Measurements from ENCODE around the gene ATP10A. TPM values are rescaled to one million over a fixed set of nuclear protein-coding genes. Genes with fewer than 3 reads are reported as not detected.

ATP10A gene
- total RNA-seq, 3 donors from 2014 or later, result 2.4 to 4.5 (median 2.7) TPM

GRCh38 chr15:25738171-25738965 is 124.8 kb downstream of the ATP10A start:
- ATAC-seq (no peak), DNase-seq (no peak)
- peaks cover 5% of the 10 kb centered on the region for H3K9me3 ChIP-seq
- no peak for TF ChIP-seq CTCF (IDR thresholded peaks at IDR 0.05)
- no peaks in the 10 kb centered on the region for H3K4me1 ChIP-seq (ENCODE audit: low read depth)
- H3K36me3 ChIP-seq (ENCODE audit: low read depth), result no peaks in the 10 kb centered on the region
- intact Hi-C loops (cut with DNase I, micrococcal nuclease), result no loop called here
- no peak overlapping the region for H3K4me3 ChIP-seq

- ATAC-seq (no peak), DNase-seq (no peak)
- intact Hi-C loops (cut with DNase I, micrococcal nuclease), result no loop called here
- Histone ChIP-seq H3K4me3 (no peak overlapping the region), H3K9me3 (peaks cover 5% of the 10 kb centered on the region), H3K36me3 (ENCODE audit: low read depth) (no peaks in the 10 kb centered on the region), H3K4me1 (ENCODE audit: low read depth) (no peaks in the 10 kb centered on the region)
- TF ChIP-seq CTCF (IDR thresholded peaks at IDR 0.05), result no peak
These were observed 125.9 kb downstream of the ATP10A start for GRCh38 chr15:25737218-25737643.

- DNase-seq (no peak), ATAC-seq (no peak)
- intact Hi-C loops (cut with DNase I, micrococcal nuclease), result no loop called here
- Histone ChIP-seq H3K9me3 (peaks cover 2% of the 10 kb centered on the region), H3K36me3 (ENCODE audit: low read depth) (no peaks in the 10 kb centered on the region), H3K4me3 (no peak overlapping the region), H3K4me1 (ENCODE audit: low read depth) (no peaks in the 10 kb centered on the region)
- no peak for TF ChIP-seq CTCF (IDR thresholded peaks at IDR 0.05)
These were observed 126.7 kb downstream of the ATP10A start for GRCh38 chr15:25736461-25736860.

GRCh38 chr15:25735550-25736384 is 127.4 kb downstream of the ATP10A start:
- no peak for DNase-seq
- H3K4me3 ChIP-seq, result no peak overlapping the region
- intact Hi-C loops (cut with DNase I, micrococcal nuclease), result no loop called here

More at GRCh38 chr15:25735550-25736384, 127.4 kb downstream of the ATP10A start:
- Histone ChIP-seq H3K9me3 (peaks cover 5% of the 10 kb centered on the region), H3K36me3 (ENCODE audit: low read depth) (no peaks in the 10 kb centered on the region), H3K4me1 (ENCODE audit: low read depth) (no peaks in the 10 kb centered on the region)
- TF ChIP-seq CTCF (IDR thresholded peaks at IDR 0.05), result no peak
- ATAC-seq, result no peak
